Right lobe of liver (tissue), 4 donors: ENCODE results near the gene ADPRHL1.
"Not testable (repeated sequence)": the region's sequence is repeated elsewhere in the genome, so short reads cannot be mapped to it uniquely, and the experiment has no call there.

ENCODE experiments used
- POLR2A ChIP-seq: fragments of 450-650 bp; IDR thresholded peaks from one replicate; pipeline ENCODE4 v1.6.1; 2017; ENCODE audit warnings: antibody characterized with exemption, mild to moderate bottlenecking
- TF ChIP-seq, protein P1 (sequence below), 4 donors: fragments of 200-600 bp in 3 of 4; fragments of 450-650 bp in 1 of 4; IDR thresholded peaks; one replicate each; pipeline versions ENCODE4 v1.5.1 to v1.8.0; 2016 to 2022; ENCODE audit warnings: antibody characterized with exemption in 4 of 4, mild to moderate bottlenecking in 2 of 4
- donor health status: DM: no; HTN: no; CAD: no.
- donor health status: DM: no; HTN: no; CAD: no.
- donor health status: DM: no; HTN: yes; CAD: no.

DNA sequence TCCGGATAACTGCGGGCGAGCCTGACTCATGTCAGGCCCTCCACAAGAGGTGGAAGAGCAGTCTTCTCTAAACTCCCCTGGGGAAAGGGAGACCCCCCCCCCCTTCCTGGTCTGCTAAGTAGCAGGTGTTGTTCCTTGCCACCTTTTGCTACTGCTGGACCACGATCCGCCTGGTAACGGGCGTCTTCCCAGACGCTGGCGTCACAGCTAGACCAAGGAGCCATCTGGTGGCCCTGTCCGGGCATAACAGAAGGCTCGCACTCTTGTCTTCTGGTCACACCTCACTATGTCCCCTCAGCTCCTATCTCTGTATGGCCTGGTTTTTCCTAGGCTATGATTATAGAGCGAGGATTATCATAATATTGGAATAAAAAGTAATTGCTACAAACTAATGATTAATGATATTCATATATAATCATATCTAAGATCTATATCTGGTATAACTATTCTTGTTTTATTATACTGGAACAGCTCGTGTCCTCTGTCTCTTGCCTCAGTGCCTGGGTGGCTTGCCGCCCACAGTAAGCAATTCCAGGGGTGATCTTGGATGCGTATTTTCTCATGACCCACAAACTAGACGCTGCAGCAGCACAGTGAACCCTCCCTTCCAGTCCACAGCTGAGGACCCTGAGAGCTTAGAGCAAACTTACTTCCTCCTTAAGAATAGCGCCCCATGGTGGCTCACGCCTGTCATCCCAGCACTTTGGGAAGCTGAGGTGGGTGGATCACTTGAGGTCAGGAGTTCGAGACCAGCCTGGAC, 2.2 kb downstream of the ADPRHL1 start:
- TF ChIP-seq, protein P1, sequence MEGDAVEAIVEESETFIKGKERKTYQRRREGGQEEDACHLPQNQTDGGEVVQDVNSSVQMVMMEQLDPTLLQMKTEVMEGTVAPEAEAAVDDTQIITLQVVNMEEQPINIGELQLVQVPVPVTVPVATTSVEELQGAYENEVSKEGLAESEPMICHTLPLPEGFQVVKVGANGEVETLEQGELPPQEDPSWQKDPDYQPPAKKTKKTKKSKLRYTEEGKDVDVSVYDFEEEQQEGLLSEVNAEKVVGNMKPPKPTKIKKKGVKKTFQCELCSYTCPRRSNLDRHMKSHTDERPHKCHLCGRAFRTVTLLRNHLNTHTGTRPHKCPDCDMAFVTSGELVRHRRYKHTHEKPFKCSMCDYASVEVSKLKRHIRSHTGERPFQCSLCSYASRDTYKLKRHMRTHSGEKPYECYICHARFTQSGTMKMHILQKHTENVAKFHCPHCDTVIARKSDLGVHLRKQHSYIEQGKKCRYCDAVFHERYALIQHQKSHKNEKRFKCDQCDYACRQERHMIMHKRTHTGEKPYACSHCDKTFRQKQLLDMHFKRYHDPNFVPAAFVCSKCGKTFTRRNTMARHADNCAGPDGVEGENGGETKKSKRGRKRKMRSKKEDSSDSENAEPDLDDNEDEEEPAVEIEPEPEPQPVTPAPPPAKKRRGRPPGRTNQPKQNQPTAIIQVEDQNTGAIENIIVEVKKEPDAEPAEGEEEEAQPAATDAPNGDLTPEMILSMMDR (IDR thresholded peaks at IDR 0.05) = peak; percentile 18 to 39 (median 27)
- TF ChIP-seq POLR2A = not testable (repeated sequence)
